Measurements from ENCODE around the gene ABLIM3.
"Not testable (repeated sequence)": the region's sequence is repeated elsewhere in the genome, so short reads cannot be mapped to it uniquely, and the experiment has no call there.

The ABLIM3 gene

DNA sequence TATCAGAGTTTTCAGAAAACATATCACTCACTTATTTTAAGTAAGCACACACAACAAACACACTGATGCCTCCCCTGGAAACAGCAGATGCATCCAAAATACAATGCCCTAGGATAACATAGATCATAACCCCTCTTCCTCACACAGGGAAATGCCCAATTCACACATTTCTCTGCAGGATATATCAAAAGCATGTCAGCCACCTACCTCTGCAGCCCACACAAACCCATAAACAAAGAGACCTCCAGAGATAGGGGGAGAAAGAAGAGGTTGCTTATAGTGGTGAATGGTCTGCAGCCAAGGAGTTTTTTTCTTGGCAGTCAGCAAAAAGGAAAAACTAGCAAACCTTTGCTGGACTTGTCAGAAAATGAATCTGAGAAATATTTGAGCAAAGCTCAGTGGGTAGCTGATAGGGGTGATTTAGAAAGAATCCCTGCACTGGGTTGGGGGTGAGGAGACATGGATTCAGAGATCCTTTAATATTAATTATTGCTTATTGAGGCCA lies 36.1 kb downstream of the ABLIM3 start:
- in situ Hi-C loops (cut with MboI; ENCODE audit: low sequenced_read_pairs) = no loop called here

DNA sequence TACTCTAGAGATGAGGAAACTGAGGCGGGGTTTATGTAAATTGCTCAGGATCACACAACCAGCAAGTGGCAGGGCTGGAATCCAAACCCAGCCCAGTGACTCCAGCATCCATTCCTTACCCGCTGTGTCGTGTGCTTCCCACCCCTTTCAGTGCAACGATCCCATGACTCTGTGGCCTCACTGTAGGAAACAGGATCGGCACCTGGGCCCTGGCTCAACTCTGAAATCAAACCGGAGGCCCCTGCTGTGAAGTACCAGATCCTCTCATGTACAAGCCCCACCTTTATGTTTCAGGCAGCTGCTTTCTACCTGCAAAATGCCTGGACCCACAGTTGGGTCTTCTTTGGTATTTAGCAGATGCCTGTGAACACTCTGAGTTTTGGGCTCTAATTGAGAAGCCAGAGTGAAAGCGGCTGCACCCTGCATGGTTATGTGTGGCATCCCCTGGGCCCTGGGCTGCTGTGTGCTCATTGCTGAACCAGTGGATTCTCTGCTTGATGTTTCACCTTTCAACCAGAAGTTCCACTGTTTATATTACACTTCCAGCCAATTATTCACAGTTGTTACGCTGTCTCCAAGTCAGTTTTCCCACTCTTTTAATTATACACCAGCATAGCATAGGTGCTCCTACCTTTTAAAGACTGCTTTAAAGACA lies 36.7 kb downstream of the ABLIM3 start:
- in situ Hi-C loops (cut with MboI; ENCODE audit: low sequenced_read_pairs) = no loop called here

DNA sequence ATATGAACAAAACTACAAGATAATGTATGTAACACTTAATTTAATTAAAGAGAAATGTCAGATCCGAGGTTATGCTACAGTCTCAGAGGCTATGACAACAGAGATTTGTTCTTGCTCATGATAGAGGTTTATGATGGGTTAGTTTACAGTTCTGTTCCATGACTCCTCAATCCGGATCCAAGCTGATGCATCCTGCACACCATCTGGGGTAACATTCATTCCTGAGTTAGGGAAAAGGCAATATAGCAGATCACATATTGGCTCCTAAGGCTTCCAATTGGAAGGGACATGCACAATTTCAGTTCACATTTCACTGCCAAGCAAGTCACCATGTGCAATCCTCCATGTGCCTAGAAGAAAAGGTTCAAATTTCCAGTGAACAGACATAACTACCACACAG lies 40.4 kb downstream of the ABLIM3 start:
- in situ Hi-C loops (cut with MboI; ENCODE audit: low sequenced_read_pairs) = no loop called here

DNA sequence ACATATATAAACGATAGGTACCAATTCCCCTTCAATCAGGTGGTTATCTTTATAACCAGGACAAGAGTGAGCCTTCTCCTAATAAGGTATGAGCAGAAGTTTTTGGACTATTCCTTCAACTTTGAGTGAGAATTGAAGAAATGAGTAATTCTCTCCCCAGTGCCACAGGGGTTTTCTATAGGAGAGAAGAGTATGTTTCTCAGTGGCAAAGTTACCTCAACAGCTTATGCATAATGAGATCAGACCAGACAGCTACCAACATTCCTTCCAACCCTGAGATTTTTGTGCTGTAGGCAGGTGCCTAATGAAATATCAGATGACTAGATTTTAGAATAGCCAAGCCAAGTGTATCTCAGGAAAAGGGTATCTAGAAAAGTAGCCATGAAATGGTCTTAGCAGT lies 40.9 kb downstream of the ABLIM3 start:
- in situ Hi-C loops (cut with MboI; ENCODE audit: low sequenced_read_pairs) = no loop called here

DNA sequence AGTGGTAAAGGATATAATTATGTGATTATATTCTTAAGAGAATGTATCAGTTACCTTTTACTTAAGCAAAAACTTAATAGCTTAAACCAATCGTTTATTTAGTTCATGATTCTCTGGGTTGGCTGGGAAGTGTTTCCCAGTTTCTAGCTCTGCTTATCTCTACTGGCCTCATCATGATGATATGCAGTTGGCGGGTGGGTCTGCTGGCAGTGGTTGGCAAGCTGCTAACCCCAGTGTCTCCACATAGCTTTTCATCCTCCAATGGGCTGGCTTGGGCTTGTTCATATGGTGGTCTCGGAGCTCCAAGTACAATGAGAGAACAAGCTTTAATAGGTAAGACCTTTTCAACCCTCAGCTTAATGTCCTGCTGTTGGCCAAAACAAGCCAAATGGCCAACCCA lies 43.8 kb downstream of the ABLIM3 start:
- in situ Hi-C loops (cut with MboI; ENCODE audit: low sequenced_read_pairs) = no loop called here

DNA sequence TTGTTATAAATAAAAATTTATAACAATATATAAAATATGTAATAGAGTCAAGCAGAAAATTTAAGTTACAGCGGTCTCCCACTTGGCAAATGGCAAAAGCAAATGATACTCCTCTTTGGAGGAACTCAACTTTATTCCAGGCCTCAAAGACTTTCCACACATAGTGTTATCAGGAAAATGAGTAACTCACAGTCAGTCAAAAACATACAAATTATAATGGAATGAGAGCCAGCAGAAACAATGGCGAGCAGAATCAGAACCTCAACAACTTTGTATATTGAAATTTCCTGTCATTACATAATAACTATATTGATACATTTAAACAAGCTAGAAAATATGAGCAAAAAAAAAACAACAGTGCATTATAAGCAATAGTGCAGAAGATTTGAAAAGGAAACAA lies 45.2 kb downstream of the ABLIM3 start:
- in situ Hi-C loops (cut with MboI; ENCODE audit: low sequenced_read_pairs) = no loop called here

DNA sequence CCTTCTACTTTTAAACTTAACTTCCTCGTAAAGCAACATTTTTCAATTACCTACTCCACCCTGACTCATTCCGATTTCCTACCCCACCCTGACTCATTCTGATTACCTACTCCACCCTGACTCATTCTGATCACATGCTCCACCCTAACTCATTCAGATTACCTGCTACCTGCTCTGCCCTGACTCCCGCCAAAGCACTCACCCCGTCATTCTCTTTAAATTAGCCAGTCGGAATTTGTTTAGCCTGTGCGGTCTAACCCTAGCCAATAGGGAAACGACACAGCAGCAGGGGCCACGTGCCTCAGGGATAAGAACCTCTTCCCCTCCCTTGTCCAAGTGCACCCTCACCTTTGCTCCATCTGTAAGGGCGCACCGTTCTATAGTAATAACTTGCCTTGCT lies 46.3 kb downstream of the ABLIM3 start:
- in situ Hi-C loops (cut with MboI; ENCODE audit: low sequenced_read_pairs) = not testable (repeated sequence)

DNA sequence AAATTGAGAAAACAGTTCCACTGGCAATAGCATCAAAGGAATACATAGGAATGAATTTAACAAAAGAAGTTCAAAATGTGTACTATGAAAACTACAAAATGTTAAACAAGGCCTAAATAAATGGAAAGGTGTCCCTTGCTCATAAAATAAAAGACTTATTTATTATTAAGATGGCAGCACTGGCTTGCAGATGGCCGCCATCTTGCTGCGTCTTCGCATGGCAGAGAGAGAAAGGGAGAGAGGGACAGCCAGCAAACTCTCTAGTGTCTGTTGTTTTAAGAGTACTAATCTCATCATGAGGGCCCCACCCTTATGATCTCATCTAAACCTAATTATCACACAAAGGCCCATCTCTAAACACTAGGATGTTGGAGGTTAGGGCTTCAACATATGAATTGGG lies 47.1 kb downstream of the ABLIM3 start:
- in situ Hi-C loops (cut with MboI; ENCODE audit: low sequenced_read_pairs) = no loop called here

DNA sequence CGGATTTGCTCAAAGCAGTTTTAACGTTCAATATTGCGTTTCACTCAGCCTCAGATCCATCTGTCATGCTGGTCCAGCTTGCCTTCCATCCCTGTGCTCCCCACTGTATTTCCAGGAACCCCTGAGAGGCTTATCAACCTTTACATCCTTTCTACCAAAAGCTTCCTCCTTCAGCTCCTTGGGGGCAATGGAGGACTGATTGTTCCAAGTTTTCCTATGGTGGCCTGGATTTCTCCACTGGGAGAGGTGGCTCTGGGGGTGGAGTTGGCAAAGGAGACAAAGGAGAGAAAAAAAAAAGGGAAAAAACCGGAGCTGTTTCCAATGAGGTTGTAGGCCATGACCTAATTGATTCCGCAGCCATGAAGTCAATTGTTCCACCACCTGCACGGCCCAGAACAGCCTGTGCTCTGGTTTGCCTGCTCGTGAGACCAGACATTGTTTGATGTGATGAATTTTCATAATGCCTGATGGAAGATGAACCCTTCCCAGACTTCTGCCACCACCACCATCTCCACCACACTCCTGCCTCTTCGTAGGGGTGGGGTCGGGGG lies 54.1 kb downstream of the ABLIM3 start:
- in situ Hi-C loops (cut with MboI; ENCODE audit: low sequenced_read_pairs) = no loop called here

DNA sequence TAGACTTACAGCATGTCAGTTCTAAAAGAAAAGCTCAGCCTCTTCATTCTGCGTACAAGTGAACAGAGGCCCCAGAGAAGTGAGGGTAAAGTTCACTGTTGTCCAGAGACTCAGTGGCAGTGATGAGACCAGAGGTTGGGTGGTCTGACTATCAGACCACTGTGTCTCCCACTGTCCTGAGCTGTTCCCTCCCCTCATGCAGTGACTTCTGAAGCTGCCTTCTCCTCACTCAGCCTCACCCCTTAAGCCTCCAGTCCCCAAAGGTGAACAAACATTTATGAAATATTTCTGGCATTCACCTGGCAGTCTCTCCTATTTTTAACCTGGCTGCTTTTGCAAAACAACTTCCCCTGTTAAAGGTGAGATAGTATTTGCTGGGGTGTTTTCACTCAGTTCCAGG lies 54.7 kb downstream of the ABLIM3 start:
- in situ Hi-C loops (cut with MboI; ENCODE audit: low sequenced_read_pairs) = no loop called here

DNA sequence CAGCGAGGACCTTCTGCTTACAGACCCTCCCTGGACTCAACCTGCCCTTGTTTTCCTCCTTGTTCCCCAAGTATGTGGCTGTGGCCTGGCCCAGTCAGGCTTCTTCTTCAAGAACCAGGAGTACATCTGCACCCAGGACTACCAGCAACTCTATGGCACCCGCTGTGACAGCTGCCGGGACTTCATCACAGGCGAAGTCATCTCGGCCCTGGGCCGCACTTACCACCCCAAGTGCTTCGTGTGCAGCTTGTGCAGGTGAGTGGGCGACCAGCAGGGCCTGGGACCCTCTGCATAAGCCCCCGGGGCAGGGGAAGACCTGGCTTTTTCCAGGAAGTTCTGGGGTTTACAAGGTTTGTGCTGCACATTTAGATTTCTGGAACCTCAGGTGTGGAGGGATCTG lies 56.9 kb downstream of the ABLIM3 start:
- in situ Hi-C loops (cut with MboI; ENCODE audit: low sequenced_read_pairs) = no loop called here

DNA sequence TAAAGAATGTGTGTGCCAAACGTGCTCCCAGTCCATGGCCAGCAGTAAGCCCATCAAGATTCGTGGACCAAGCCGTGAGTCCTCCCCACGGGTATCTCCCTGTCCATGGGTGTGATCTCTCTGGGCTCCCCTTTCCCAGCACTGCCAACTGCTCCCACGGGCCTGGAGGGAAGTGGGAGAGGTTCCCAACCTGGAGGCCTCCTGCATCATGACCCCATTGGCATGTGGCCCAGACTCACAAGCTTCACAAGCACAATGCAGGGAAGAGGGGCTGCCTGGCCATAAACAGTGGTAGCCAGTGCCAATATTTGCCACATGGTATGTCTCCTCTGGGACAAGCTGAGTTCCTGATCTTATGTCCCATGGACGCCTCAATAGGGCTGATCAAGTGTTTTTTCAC lies 59.1 kb downstream of the ABLIM3 start:
- in situ Hi-C loops (cut with MboI; ENCODE audit: low sequenced_read_pairs) = no loop called here

DNA sequence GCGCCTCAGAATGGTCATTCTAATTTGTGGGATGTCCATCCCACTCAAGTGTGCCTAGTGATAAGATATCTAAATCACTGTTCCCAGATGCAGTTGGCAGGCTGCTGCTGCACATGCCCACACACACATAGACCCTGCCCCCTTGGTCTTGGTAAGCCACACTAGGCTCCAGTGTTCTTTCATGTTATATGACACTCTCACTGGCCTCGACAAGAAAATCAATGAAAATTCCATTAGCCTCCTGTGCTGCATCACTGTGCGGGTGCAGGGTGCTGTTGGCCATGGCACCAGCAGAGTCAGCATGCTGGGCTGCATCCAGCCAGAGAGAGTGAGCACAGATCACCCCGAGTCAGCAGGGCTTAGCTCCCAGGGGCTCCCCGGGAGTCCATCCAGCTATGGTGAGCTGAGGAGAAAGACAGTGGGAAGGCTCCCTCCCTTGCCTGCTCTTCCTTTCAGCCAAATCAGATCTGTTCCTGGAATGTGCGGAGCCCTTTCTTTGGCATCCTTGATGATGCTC lies 59.9 kb downstream of the ABLIM3 start:
- in situ Hi-C loops (cut with MboI; ENCODE audit: low sequenced_read_pairs) = no loop called here

DNA sequence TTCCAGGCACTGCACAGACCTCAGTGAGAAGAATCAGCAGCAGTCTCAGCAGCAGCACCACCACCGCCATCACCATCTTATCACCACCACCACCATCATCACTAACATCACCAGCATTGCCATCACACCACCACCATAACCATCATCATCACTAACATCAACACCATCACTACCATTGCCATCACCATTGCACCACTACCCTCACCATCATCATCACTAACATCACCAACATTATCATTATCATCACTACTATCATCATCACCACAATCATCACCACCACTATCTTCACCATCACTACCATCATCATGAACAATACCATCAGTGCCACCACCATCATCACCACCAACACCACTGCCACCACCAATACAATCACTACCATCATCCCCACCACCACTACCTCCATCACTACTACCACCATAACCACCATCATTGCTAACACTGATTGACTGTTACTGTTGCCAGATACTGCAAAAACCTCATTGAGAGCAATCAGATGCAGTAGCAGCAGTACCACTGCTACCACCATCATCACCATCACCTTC lies 61.7 kb downstream of the ABLIM3 start:
- in situ Hi-C loops (cut with MboI; ENCODE audit: low sequenced_read_pairs) = no loop called here

DNA sequence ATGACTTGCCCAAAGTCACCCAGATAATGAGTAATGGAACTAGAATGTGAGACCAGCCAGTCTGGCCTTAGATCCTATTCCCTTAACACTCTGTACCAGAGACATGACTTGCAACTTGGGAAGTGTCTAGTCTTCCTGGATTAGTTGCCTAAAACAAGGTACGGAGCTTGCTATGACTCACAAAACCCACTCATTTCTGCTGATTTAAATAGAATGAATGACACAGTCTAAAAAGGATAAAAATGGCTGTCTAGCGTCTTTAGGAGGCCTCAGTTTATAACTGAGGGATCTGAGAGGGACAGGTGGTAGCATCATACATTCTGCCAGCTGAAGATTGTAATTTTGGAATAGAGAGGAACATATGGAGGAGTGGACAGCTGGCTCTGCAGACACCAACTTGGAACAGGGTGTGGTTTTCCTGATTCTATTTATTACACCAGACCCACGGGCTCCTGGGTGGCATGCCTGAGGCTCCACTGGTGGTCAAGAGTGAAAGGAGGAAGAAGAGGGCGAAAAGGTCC lies 62.7 kb downstream of the ABLIM3 start:
- in situ Hi-C loops (cut with MboI; ENCODE audit: low sequenced_read_pairs) = no loop called here

DNA sequence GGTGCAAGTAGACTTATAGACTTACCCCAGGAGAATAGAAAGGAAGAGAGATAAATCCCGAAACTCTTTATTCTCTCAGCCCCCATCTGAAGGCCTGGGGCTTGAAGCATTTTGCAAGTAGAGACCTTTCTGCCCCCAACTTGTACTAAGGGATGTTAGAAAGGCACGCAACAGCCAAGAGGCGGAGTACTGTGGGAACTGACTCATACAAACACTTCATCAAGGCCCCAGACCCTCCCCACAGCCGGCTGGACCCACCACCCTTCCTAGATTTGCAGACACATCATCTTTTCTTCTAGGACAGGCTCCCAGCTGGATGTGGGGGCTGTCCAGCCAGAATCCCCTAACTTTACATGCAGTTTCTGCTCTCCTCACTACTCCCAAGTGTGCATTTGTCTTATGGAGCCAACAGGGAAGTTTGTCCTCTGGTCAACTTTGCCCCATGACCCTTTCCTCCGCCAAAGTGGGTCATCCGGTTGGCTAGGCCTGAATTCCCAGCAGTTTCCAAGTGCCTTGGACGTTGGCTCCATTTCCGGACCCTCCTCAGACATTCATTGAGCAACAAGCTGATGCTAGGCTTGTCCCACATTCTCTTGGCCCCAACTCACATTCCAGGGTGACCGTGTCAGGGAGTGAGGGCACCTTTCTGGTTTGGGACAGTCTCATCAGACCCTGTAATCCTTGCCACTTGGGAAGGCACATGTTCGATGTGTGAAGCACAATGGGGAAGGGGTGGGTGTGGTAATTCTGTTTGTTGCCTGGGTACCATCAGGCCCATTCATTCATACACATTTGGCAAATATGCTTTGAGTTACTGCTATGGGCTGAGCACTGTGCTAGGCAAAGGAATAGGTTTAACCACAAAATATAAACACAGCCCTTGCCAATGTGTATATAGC lies 64.6 kb downstream of the ABLIM3 start:
- in situ Hi-C loops (cut with MboI; ENCODE audit: low sequenced_read_pairs) = no loop called here

DNA sequence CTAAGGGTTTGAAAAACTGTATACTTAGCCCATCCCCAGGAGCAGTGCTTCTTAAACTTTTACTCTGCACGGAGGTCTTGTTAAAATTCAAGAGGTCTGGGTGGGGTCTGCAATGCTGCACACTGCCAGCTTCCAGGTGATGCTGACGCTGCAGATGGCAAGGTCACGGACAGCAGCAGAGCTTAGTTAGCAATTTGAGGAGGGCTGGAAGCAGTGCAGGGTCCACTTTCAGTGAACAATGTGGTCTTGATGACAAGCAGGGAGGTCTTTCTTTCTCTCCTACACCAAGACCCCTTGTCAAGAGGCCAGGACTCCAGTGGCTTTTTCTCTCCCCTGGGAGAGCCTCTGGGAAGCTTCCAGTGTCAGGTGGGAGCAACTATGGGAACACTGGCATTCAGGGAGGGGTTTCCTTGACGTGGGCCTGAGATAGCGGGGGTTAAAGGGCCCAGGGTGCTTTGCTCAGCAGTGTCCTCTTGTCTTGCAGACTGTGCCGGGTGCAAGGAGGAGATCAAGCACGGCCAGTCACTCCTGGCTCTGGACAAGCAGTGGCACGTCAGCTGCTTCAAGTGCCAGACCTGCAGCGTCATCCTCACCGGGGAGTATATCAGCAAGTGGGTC lies 65.3 kb downstream of the ABLIM3 start:
- in situ Hi-C loops (cut with MboI; ENCODE audit: low sequenced_read_pairs) = no loop called here

DNA sequence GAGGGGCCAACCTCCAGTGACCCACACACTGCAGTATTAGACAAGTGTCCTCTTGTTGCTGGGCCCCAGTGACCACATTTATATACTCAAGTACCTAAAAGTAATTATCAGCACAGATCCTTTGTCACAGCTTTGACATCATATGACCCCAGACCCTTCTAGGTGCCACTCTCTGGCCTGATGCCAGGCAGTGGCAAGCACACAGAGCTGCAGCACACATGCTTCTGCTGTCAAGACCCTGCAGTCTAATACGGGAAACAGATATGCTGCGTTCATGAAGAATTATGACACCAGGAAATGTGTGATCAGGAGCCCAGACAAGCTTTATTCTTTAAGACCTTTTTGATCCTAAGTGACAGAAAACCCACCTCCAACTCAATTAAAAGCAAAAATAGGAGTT lies 66.5 kb downstream of the ABLIM3 start:
- in situ Hi-C loops (cut with MboI; ENCODE audit: low sequenced_read_pairs) = no loop called here

DNA sequence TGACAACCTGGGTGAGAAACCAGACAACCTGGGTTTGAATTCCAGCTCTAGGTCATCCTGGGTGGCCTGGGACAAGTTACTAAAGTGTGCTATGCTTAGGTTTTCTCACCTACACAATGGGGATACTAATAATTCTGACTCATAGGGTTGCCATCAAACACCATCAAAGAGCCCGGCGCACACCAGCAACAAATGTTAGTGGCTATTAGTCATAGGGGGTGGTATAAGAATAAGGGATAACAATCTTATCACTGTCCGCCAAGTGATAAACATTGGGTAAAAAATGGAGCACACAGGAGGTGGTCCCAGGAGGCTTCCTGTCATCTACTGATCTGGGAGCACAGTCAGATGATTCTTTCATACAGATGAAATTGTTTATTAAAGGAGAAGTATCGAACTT lies 68.9 kb downstream of the ABLIM3 start:
- in situ Hi-C loops (cut with MboI; ENCODE audit: low sequenced_read_pairs) = no loop called here

DNA sequence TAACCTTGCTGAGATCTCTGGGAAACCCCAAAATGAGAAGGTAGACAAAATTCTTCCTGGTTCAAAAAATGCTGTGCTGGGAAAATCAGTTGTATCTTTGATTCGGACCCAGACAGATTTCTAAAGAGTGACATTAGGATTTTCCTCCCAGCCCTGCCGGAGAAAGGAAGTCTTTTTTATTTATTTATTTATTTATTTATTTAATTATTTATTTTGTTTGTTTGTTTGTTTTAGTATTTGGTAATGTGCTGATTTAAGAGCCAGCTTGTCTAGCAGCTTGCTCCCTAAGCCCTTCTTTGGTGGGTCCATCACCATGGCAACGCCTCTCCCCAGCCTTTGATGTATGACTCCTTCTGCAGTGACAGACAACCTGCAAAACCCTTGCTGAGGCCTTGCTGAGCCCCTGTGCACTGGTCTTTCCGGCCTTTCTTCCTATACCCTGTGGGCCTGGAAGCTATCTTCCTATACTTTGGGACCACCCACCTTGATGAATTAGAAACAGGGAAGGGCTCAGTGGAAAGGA lies 69.7 kb downstream of the ABLIM3 start:
- in situ Hi-C loops (cut with MboI; ENCODE audit: low sequenced_read_pairs) = no loop called here

DNA sequence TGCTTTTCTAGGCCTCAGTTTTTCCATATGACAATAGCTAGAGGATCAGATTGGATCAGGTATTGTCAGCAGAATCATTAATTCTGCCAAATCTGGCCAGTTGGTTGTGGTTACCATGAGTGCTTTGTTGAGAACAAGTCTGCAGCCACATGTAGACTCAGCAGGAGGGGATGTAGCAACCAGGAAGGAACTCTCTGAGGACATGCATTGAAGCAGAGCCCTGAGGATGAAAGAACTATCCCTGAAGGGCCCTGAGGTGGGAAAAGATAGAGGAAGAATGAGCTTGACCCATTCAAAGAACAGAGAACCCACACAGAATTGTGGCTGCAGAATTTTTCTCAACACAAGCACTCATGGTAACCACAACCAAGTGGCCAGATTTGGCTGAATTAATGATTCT lies 70.3 kb downstream of the ABLIM3 start:
- in situ Hi-C loops (cut with MboI; ENCODE audit: low sequenced_read_pairs) = no loop called here
